ENCODE data around the gene GAS6. TPM values are rescaled to one million over a fixed set of nuclear protein-coding genes. Genes with fewer than 3 reads are reported as not detected.

Gene GAS6
- total and polyA plus RNA-seq, 2 donors, result 36.5 to 89.4 TPM

- H3K9me3 ChIP-seq (ENCODE audit: control insufficient read depth in 2 of 2, insufficient read depth in 1 of 2, low read length in 1 of 2), result no peaks in the 10 kb centered on the region
- peak in 2 of 9 donors; percentile 8 to 15 for DNase-seq (ENCODE audit: low read depth in 6 of 9, low spot score in 9 of 9)
- H3K4me3 ChIP-seq (ENCODE audit: low read length in 2 of 2), result no peak overlapping the region
- H3K36me3 ChIP-seq (ENCODE audit: control insufficient read depth in 2 of 2, insufficient read depth in 2 of 2, low read length in 1 of 2), result no peaks in the 10 kb centered on the region
- H3K27me3 ChIP-seq (ENCODE audit: control insufficient read depth in 2 of 2, insufficient read depth in 1 of 2, low read length in 1 of 2), result peaks cover 5 to 21% of the 10 kb centered on the region in 2 donors
- 88% methylated on average over 8 of the region's 8 CpGs for WGBS
- H3K4me1 ChIP-seq (ENCODE audit: control insufficient read depth in 2 of 2, insufficient read depth in 2 of 2, low read length in 2 of 2), result peaks cover 0 to 5% of the 10 kb centered on the region in 2 donors
- H3K27ac ChIP-seq (ENCODE audit: low read depth in 1 of 2, low read length in 1 of 2), result no peak overlapping the region
Measured at GRCh38 chr13:113904411-113904810, 40.5 kb upstream of the GAS6 start.

GRCh38 chr13:113903912-113904311 lies 40.0 kb upstream of the GAS6 start:
- H3K4me3 ChIP-seq (ENCODE audit: low read length in 2 of 2), result no peak overlapping the region
- no peaks in the 10 kb centered on the region for H3K36me3 ChIP-seq (ENCODE audit: control insufficient read depth in 2 of 2, insufficient read depth in 2 of 2, low read length in 1 of 2)
- H3K9me3 ChIP-seq (ENCODE audit: control insufficient read depth in 2 of 2, insufficient read depth in 1 of 2, low read length in 1 of 2), result no peaks in the 10 kb centered on the region
- no peak overlapping the region for H3K27ac ChIP-seq (ENCODE audit: low read depth in 1 of 2, low read length in 1 of 2)
- DNase-seq (ENCODE audit: low read depth in 6 of 9, low spot score in 9 of 9), result no peak
- peaks cover 5 to 20% of the 10 kb centered on the region in 2 donors for H3K27me3 ChIP-seq (ENCODE audit: control insufficient read depth in 2 of 2, insufficient read depth in 1 of 2, low read length in 1 of 2)
- peaks cover 0 to 5% of the 10 kb centered on the region in 2 donors for H3K4me1 ChIP-seq (ENCODE audit: control insufficient read depth in 2 of 2, insufficient read depth in 2 of 2, low read length in 2 of 2)
- WGBS, result 96% methylated on average over 9 of the region's 9 CpGs

DNA sequence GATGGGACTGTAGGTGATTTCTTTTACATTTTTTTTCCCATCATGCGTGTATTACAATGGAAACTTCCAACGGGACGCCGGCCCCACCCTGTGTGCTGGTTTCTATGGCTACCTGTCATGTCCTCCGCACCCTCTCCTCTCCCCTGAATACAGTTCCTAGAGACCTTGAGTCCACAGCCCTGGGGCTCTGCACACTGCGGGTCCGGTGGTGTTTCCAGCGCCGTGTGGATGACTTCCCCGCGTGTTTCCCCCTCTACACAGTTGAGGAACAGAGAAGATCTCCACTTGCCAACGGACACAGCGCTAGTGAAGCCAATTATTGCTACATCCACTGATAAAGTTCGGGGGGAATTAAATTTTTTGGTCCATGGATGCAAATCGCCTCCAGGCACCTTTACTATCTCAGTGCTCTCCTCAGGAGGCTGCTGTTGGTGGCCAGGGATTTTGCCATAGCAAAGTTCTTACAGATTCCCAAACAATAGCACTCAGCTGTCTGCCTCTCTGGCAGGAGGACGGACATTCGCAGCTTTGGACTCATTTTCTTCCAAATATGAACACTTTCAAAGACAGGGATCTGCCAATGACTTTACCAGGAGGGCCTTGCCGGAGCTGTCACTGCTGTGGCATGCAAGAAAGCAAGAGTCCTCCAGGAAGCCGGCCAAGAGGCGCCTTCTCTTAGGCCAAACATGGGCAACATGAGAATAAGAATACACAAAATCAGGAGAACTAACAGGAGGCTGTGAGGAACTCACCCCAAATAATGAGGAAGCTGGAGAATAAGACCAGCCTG lies 39.3 kb upstream of the GAS6 start:
- 94% methylated on average over 20 of the region's 20 CpGs for WGBS
- DNase-seq (ENCODE audit: low read depth in 6 of 9, low spot score in 9 of 9), result no peak
- no peaks in the 10 kb centered on the region for H3K36me3 ChIP-seq (ENCODE audit: control insufficient read depth in 2 of 2, insufficient read depth in 2 of 2, low read length in 1 of 2)
- H3K9me3 ChIP-seq (ENCODE audit: control insufficient read depth in 2 of 2, insufficient read depth in 1 of 2, low read length in 1 of 2), result no peaks in the 10 kb centered on the region
- H3K27ac ChIP-seq (ENCODE audit: low read depth in 1 of 2, low read length in 1 of 2), result no peak overlapping the region
- H3K4me3 ChIP-seq (ENCODE audit: low read length in 2 of 2), result no peak overlapping the region
- H3K27me3 ChIP-seq (ENCODE audit: control insufficient read depth in 2 of 2, insufficient read depth in 1 of 2, low read length in 1 of 2), result peaks cover 5 to 16% of the 10 kb centered on the region in 2 donors
- peaks cover 0 to 5% of the 10 kb centered on the region in 2 donors for H3K4me1 ChIP-seq (ENCODE audit: control insufficient read depth in 2 of 2, insufficient read depth in 2 of 2, low read length in 2 of 2)

GRCh38 chr13:113902481-113902880 lies 38.6 kb upstream of the GAS6 start:
- DNase-seq (ENCODE audit: low read depth in 6 of 9, low spot score in 9 of 9), result no peak
- Histone ChIP-seq H3K4me1 (ENCODE audit: control insufficient read depth in 2 of 2, insufficient read depth in 2 of 2, low read length in 2 of 2) (no peaks in the 10 kb centered on the region), H3K36me3 (ENCODE audit: control insufficient read depth in 2 of 2, insufficient read depth in 2 of 2, low read length in 1 of 2) (no peaks in the 10 kb centered on the region), H3K27ac (ENCODE audit: low read depth in 1 of 2, low read length in 1 of 2) (no peak overlapping the region), H3K9me3 (ENCODE audit: control insufficient read depth in 2 of 2, insufficient read depth in 1 of 2, low read length in 1 of 2) (no peaks in the 10 kb centered on the region), H3K4me3 (ENCODE audit: low read length in 2 of 2) (no peak overlapping the region), H3K27me3 (ENCODE audit: control insufficient read depth in 2 of 2, insufficient read depth in 1 of 2, low read length in 1 of 2) (peaks cover 3 to 9% of the 10 kb centered on the region in 2 donors)
- WGBS, result 96% methylated on average over 2 of the region's 2 CpGs

DNA sequence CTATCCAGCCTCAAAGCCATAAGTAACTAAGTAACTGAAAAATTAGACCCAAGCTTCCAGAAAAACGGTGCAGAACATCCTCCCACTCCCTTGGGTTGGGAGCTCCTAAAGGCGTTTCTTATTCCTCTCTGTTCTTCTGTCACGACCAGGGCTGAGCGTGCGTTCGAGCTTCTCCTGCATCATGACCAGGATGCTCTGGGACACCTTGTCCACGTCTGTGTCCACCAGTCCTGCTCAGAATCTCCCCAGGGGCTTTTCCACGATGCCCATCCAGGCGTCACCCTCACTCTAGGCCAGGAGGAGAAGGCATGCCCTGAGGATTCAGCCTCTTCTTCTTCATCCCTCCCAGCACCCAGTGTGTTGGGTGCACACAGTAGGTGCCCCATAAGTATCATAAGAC lies 37.8 kb upstream of the GAS6 start:
- DNase-seq (ENCODE audit: low read depth in 6 of 9, low spot score in 9 of 9), result no peak
- H3K4me3 ChIP-seq (ENCODE audit: low read length in 2 of 2), result no peak overlapping the region
- no peaks in the 10 kb centered on the region for H3K36me3 ChIP-seq (ENCODE audit: control insufficient read depth in 2 of 2, insufficient read depth in 2 of 2, low read length in 1 of 2)
- no peaks in the 10 kb centered on the region for H3K9me3 ChIP-seq (ENCODE audit: control insufficient read depth in 2 of 2, insufficient read depth in 1 of 2, low read length in 1 of 2)
- no peaks in the 10 kb centered on the region for H3K4me1 ChIP-seq (ENCODE audit: control insufficient read depth in 2 of 2, insufficient read depth in 2 of 2, low read length in 2 of 2)
- 95% methylated on average over 9 of the region's 9 CpGs for WGBS
- H3K27me3 ChIP-seq (ENCODE audit: control insufficient read depth in 2 of 2, insufficient read depth in 1 of 2, low read length in 1 of 2), result peaks cover 0 to 10% of the 10 kb centered on the region in 2 donors
- no peak overlapping the region for H3K27ac ChIP-seq (ENCODE audit: low read depth in 1 of 2, low read length in 1 of 2)

DNA sequence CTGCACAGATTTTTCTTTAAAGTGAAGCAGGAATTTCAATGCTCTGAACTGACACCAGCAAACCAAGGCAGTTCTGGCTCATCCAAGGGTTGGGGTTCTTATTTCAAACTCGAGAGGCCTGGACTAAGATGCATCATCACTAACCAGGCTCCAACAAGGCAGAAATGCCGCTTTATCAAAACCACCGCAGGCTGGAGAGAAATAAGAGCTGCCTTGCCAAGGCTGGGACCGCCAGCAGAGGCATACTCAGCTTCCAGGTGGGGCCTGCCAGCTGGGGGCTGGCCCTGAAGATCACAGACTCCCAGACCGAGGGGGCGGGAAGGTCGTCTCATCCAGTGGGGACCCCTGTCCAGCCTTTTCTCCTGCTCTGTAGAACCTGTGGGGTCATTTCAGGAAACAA lies 37.4 kb upstream of the GAS6 start:
- Histone ChIP-seq H3K4me3 (ENCODE audit: low read length in 2 of 2) (no peak overlapping the region), H3K36me3 (ENCODE audit: control insufficient read depth in 2 of 2, insufficient read depth in 2 of 2, low read length in 1 of 2) (no peaks in the 10 kb centered on the region), H3K4me1 (ENCODE audit: control insufficient read depth in 2 of 2, insufficient read depth in 2 of 2, low read length in 2 of 2) (no peaks in the 10 kb centered on the region), H3K27me3 (ENCODE audit: control insufficient read depth in 2 of 2, insufficient read depth in 1 of 2, low read length in 1 of 2) (peaks cover 0 to 7% of the 10 kb centered on the region in 2 donors), H3K9me3 (ENCODE audit: control insufficient read depth in 2 of 2, insufficient read depth in 1 of 2, low read length in 1 of 2) (no peaks in the 10 kb centered on the region), H3K27ac (ENCODE audit: low read depth in 1 of 2, low read length in 1 of 2) (no peak overlapping the region)
- WGBS, result 89% methylated on average over 7 of the region's 7 CpGs
- no peak for DNase-seq (ENCODE audit: low read depth in 6 of 9, low spot score in 9 of 9)

DNA sequence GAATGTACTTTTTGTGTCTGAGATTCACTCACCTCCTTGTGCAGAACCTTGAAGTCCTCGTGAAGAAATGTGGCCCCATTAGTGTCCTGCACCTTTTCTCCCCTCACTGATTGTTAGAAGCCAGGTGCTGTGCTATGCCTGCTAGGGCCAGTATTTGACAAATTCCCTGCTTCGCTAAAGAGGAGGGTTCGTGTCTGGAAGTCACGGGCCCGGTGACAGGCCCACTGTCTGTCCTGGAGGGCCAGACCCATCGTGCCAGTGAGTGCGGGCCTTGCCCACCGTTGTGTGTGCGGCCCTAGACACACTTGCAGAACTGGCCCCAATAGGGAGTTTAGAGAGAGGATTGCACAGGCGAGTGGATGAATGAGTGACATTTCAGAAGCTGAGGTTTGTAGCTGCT lies 36.8 kb upstream of the GAS6 start:
- Histone ChIP-seq H3K27me3 (ENCODE audit: control insufficient read depth in 2 of 2, insufficient read depth in 1 of 2, low read length in 1 of 2) (peaks cover 0 to 7% of the 10 kb centered on the region in 2 donors), H3K27ac (ENCODE audit: low read depth in 1 of 2, low read length in 1 of 2) (no peak overlapping the region), H3K4me3 (ENCODE audit: low read length in 2 of 2) (no peak overlapping the region), H3K9me3 (ENCODE audit: control insufficient read depth in 2 of 2, insufficient read depth in 1 of 2, low read length in 1 of 2) (no peaks in the 10 kb centered on the region), H3K36me3 (ENCODE audit: control insufficient read depth in 2 of 2, insufficient read depth in 2 of 2, low read length in 1 of 2) (no peaks in the 10 kb centered on the region), H3K4me1 (ENCODE audit: control insufficient read depth in 2 of 2, insufficient read depth in 2 of 2, low read length in 2 of 2) (no peaks in the 10 kb centered on the region)
- 96% methylated on average over 10 of the region's 10 CpGs for WGBS
- DNase-seq (ENCODE audit: low read depth in 6 of 9, low spot score in 9 of 9), result no peak

DNA sequence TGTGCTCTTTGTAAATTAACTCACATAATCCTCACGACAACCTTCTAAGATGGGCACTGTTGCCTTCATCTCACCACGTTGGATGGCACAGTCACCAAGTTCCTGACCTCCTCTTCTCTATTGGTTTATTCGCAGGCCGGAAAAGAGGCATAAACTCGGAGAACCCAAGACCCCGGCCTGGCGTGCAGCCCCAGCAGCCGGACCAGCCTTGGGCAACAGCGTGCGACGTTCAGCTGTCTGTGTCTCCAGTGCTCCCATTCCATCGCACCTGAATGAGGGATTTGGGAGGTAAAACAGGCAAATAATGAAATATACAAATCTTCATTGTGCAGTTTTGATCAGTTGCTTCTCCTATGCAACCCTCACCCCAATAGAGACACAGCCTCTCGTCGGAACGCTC lies 34.5 kb upstream of the GAS6 start:
- no peak overlapping the region for H3K27ac ChIP-seq (ENCODE audit: low read depth in 1 of 2, low read length in 1 of 2)
- no peak overlapping the region for H3K4me3 ChIP-seq (ENCODE audit: low read length in 2 of 2)
- DNase-seq (ENCODE audit: low read depth in 6 of 9, low spot score in 9 of 9), result no peak
- H3K4me1 ChIP-seq (ENCODE audit: control insufficient read depth in 2 of 2, insufficient read depth in 2 of 2, low read length in 2 of 2), result no peaks in the 10 kb centered on the region
- no peaks in the 10 kb centered on the region for H3K9me3 ChIP-seq (ENCODE audit: control insufficient read depth in 2 of 2, insufficient read depth in 1 of 2, low read length in 1 of 2)
- H3K27me3 ChIP-seq (ENCODE audit: control insufficient read depth in 2 of 2, insufficient read depth in 1 of 2, low read length in 1 of 2), result peaks cover 0 to 4% of the 10 kb centered on the region in 2 donors
- H3K36me3 ChIP-seq (ENCODE audit: control insufficient read depth in 2 of 2, insufficient read depth in 2 of 2, low read length in 1 of 2), result no peaks in the 10 kb centered on the region
- WGBS, result 98% methylated on average over 15 of the region's 15 CpGs

DNA sequence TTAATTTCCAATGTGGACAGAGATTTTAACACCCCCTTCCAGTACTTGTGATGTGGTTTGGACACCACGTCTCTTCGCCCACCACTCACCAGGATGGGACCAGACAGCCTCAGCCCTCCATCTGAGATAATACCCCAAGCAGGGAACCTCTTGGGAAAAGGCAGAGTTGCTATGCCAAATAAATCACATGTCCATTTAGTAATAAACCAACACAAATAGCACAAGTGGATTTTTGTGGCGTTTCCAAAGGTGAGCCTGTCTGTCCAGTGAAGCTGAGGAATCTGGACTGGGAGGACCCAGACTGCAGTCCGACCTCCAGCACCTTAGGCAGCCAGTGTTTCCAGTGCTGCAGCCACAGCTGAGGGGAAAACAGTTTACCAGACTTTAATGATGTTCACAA lies 34.1 kb upstream of the GAS6 start:
- no peaks in the 10 kb centered on the region for H3K9me3 ChIP-seq (ENCODE audit: control insufficient read depth in 2 of 2, insufficient read depth in 1 of 2, low read length in 1 of 2)
- no peak overlapping the region for H3K27ac ChIP-seq (ENCODE audit: low read depth in 1 of 2, low read length in 1 of 2)
- 95% methylated on average over 4 of the region's 4 CpGs for WGBS

More for the DNA sequence above, 34.1 kb upstream of the GAS6 start:
- no peak for DNase-seq (ENCODE audit: low read depth in 6 of 9, low spot score in 9 of 9)
- Histone ChIP-seq H3K4me3 (ENCODE audit: low read length in 2 of 2) (no peak overlapping the region), H3K36me3 (ENCODE audit: control insufficient read depth in 2 of 2, insufficient read depth in 2 of 2, low read length in 1 of 2) (no peaks in the 10 kb centered on the region), H3K4me1 (ENCODE audit: control insufficient read depth in 2 of 2, insufficient read depth in 2 of 2, low read length in 2 of 2) (no peaks in the 10 kb centered on the region), H3K27me3 (ENCODE audit: control insufficient read depth in 2 of 2, insufficient read depth in 1 of 2, low read length in 1 of 2) (peaks cover 0 to 4% of the 10 kb centered on the region in 2 donors)
